Renal pelvis (tissue), 4 donors: Measurements from ENCODE around the gene C21orf58. TPM values are rescaled to one million over a fixed set of nuclear protein-coding genes. Genes with fewer than 3 reads are reported as not detected.

Source experiments
- DNase-seq: peaks from one replicate; pipeline ENCODE4 v3.0.0-alpha.2; 2013
- polyA plus RNA-seq, 3 donors: library from polyadenylated mRNA; unstranded; fragments of 120-200 nt; gene quantifications; one replicate each; pipeline ENCODE4 v1.2.1, GENCODE V29; 2013; ENCODE audit not compliant: insufficient read length in 3 of 3

Gene C21orf58
- polyA plus RNA-seq, 3 donors: 12.4 to 21.9 (median 17.4) TPM

GRCh38 chr21:46355161-46356004 lies 31.7 kb upstream of the C21orf58 start:
- no peak for DNase-seq

- DNase-seq: no peak
Observed at GRCh38 chr21:46354518-46354917, 30.8 kb upstream of the C21orf58 start.

- DNase-seq: no peak
Observed at GRCh38 chr21:46354046-46354445, 30.4 kb upstream of the C21orf58 start.

GRCh38 chr21:46352913-46353312 lies 29.2 kb upstream of the C21orf58 start:
- DNase-seq: no peak

- DNase-seq: no peak
Observed at GRCh38 chr21:46352164-46352515, 28.5 kb upstream of the C21orf58 start.

- no peak for DNase-seq
Observed at GRCh38 chr21:46351476-46352163, 27.9 kb upstream of the C21orf58 start.

GRCh38 chr21:46350981-46351380 lies 27.3 kb upstream of the C21orf58 start:
- DNase-seq: no peak

- DNase-seq: no peak
Observed at GRCh38 chr21:46350571-46350970, 26.9 kb upstream of the C21orf58 start.

- DNase-seq: no peak
Observed at GRCh38 chr21:46349134-46349760, 25.6 kb upstream of the C21orf58 start.

GRCh38 chr21:46347791-46348381 lies 24.2 kb upstream of the C21orf58 start:
- no peak for DNase-seq

GRCh38 chr21:46347203-46347550 lies 23.5 kb upstream of the C21orf58 start:
- DNase-seq: no peak

GRCh38 chr21:46346296-46347202 lies 22.9 kb upstream of the C21orf58 start:
- no peak for DNase-seq

GRCh38 chr21:46345861-46346260 lies 22.2 kb upstream of the C21orf58 start:
- DNase-seq: no peak

- no peak for DNase-seq
Observed at GRCh38 chr21:46344219-46344915, 20.7 kb upstream of the C21orf58 start.

- DNase-seq: no peak
Observed at GRCh38 chr21:46340998-46341397, 17.3 kb upstream of the C21orf58 start.

- DNase-seq: no peak
Observed at GRCh38 chr21:46336603-46337002, 12.9 kb upstream of the C21orf58 start.

- DNase-seq: no peak
Observed at GRCh38 chr21:46334351-46335140, 10.9 kb upstream of the C21orf58 start.

GRCh38 chr21:46329796-46330195 lies 6.1 kb upstream of the C21orf58 start:
- DNase-seq: no peak

- no peak for DNase-seq
Observed at GRCh38 chr21:46328151-46328550, 4.5 kb upstream of the C21orf58 start.

GRCh38 chr21:46327711-46328110 lies 4.0 kb upstream of the C21orf58 start:
- no peak for DNase-seq
